Large intestine (tissue), 12 donors: Measurements from ENCODE around the gene ZNF688. TPM values are rescaled to one million over a fixed set of nuclear protein-coding genes. Genes with fewer than 3 reads are reported as not detected.

Experiments used
- DNase-seq, 2 donors: peaks; one replicate each; pipeline versions ENCODE4 v3.0.0 to v3.0.0-alpha.2; 2013
- H3K27ac ChIP-seq: one replicate; pipeline ENCODE4 v1.5.1; 2013; ENCODE audit warnings: low read length
- H3K27me3 ChIP-seq: 2 replicates; pipeline ENCODE4 v1.6.1; 2013; ENCODE audit warnings: low read length; ENCODE audit not compliant: control insufficient read depth, insufficient read depth
- H3K36me3 ChIP-seq: 2 replicates; pipeline ENCODE4 v1.6.1; 2013; ENCODE audit warnings: low read length; ENCODE audit not compliant: control insufficient read depth, insufficient read depth
- H3K4me1 ChIP-seq: one replicate; pipeline ENCODE4 v1.6.1; 2013; ENCODE audit warnings: low read length; ENCODE audit not compliant: control insufficient read depth, insufficient read depth
- H3K4me3 ChIP-seq: one replicate; pipeline ENCODE4 v1.5.1; 2013; ENCODE audit warnings: low read length
- H3K9me3 ChIP-seq: one replicate; pipeline ENCODE4 v1.6.1; 2013; ENCODE audit warnings: mild to moderate bottlenecking, low read depth, low read length, moderate library complexity; ENCODE audit not compliant: control insufficient read depth
- WGBS: methylation state at CpG from one replicate; pipeline ENCODE4 v1.1.5; 2013; ENCODE audit warnings: low lambda C conversion rate; ENCODE audit not compliant: insufficient coverage; 5-methylcytosine and 5-hydroxymethylcytosine counted together
- long read RNA-seq, 11 donors: transcript quantifications; one replicate each; lab custom pipeline, GENCODE V29; 2026
- polyA plus RNA-seq: library from polyadenylated mRNA; unstranded; fragments of 120-200 nt; gene quantifications from one replicate; pipeline ENCODE4 v1.2.1, GENCODE V29; 2013

The ZNF688 gene
- polyA plus RNA-seq: 15.8 TPM
- long read RNA-seq, donor 1, partial matches to known transcripts: 0 of 4 reads
- long read RNA-seq, donor 1, other reads (novel, unspliced or antisense): 0 of 4 reads
- long read RNA-seq, donor 2, transcript ZNF688-201 (3 exons, 2,506 nt): major isoform, 11 of 13 reads
- long read RNA-seq, donor 2, partial matches to known transcripts: 0 of 13 reads
- long read RNA-seq, donor 2, other reads (novel, unspliced or antisense): 0 of 13 reads
- long read RNA-seq, donor 3: 0 reads
- long read RNA-seq, donor 4: 0 reads
- long read RNA-seq, donor 5, transcript ZNF688-201 (3 exons, 2,506 nt): major isoform, 6 of 7 reads
- long read RNA-seq, donor 5, partial matches to known transcripts: 0 of 7 reads
- long read RNA-seq, donor 5, other reads (novel, unspliced or antisense): 0 of 7 reads
- long read RNA-seq, donor 6, transcript ZNF688-201 (3 exons, 2,506 nt): major isoform, 8 of 8 reads
- long read RNA-seq, donor 6, partial matches to known transcripts: 0 of 8 reads
- long read RNA-seq, donor 6, other reads (novel, unspliced or antisense): 0 of 8 reads
- long read RNA-seq, donor 7, partial matches to known transcripts: 0 of 3 reads
- long read RNA-seq, donor 7, other reads (novel, unspliced or antisense): 0 of 3 reads
- long read RNA-seq, donor 8, transcript ZNF688-201 (3 exons, 2,506 nt): major isoform, 5 of 10 reads
- long read RNA-seq, donor 8, partial matches to known transcripts: 0 of 10 reads
- long read RNA-seq, donor 8, other reads (novel, unspliced or antisense): 0 of 10 reads
- long read RNA-seq, donor 9, transcript ZNF688-201 (3 exons, 2,506 nt): major isoform, 13 of 17 reads
- long read RNA-seq, donor 9, partial matches to known transcripts: 0 of 17 reads
- long read RNA-seq, donor 9, other reads (novel, unspliced or antisense): 0 of 17 reads
- long read RNA-seq, donor 10, transcript ZNF688-201 (3 exons, 2,506 nt): major isoform, 8 of 12 reads
- long read RNA-seq, donor 10, partial matches to known transcripts: 0 of 12 reads
- long read RNA-seq, donor 10, other reads (novel, unspliced or antisense): 0 of 12 reads
- long read RNA-seq, donor 11, partial matches to known transcripts: 0 of 3 reads
- long read RNA-seq, donor 11, other reads (novel, unspliced or antisense): 0 of 3 reads

- H3K27me3 ChIP-seq: no peaks in the 10 kb centered on the region
- peaks cover 16% of the 10 kb centered on the region for H3K4me1 ChIP-seq
- H3K27ac ChIP-seq: peak within 1 kb of the TSS; percentile 99
- peak within 1 kb of the TSS; percentile 79 for H3K4me3 ChIP-seq
- H3K9me3 ChIP-seq: peaks cover 2% of the 10 kb centered on the region
- DNase-seq: peak; percentile 98 to 99
- WGBS: no CpG with 5 or more reads among the region's 67 CpGs
- peaks cover 6% of the 10 kb centered on the region for H3K36me3 ChIP-seq
These were observed at the start of gene ZNF688 for GRCh38 chr16:30571445-30572322. Gene ZNF688, minus strand, starts transcription at chr16:30571714. Its CDS starts 85 bp downstream, at chr16:30571629.

GRCh38 chr16:30620169-30620568, 48.7 kb upstream of the ZNF688 start:
- H3K27me3 ChIP-seq: no peaks in the 10 kb centered on the region
- H3K4me1 ChIP-seq: peaks cover 7% of the 10 kb centered on the region
- DNase-seq: no peak
- WGBS: no CpG with 5 or more reads among the region's 3 CpGs
- no peak overlapping the region for H3K4me3 ChIP-seq
- no peaks in the 10 kb centered on the region for H3K36me3 ChIP-seq
- no peaks in the 10 kb centered on the region for H3K9me3 ChIP-seq
- H3K27ac ChIP-seq: no peak overlapping the region

DNA sequence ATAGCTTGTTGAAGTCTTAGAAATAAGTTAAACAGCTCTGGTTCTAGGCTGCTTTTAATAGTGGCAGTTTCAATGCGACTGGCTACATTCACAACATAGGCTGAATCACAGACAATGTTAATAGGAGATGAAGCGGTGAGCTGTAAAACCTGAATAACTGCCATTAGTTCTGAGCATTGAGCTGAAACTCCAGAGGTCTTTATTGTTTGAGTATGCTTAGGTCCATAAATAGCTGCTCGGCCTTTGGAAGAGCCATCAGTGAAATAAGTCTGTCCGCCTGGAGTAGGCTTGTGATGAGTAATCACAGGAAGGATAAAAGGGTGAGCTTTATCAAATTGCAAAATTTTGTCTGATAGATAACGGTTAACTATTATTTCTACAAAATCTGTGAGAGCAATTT, 48.1 kb upstream of the ZNF688 start:
- no peaks in the 10 kb centered on the region for H3K36me3 ChIP-seq

DNA sequence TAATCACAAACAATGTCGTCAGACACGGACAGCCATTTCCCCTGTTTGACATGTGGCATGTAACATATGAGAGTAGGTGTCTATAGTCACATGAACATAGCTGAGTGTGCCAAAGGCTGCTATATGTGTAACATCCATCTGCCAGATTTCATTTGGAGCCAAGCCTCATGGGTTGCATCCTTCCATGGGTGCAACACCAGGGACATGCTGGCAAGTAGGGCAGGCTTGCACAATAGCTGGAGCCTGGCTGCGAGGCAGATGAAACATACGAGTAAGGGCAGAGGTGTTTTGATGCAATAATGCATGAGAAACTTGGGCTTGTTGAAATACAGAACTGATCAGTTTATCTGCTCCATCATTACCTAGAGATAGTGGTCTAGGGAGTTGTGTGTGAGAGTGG, 47.7 kb upstream of the ZNF688 start:
- Histone ChIP-seq H3K9me3 (no peaks in the 10 kb centered on the region), H3K4me3 (no peak overlapping the region), H3K36me3 (no peaks in the 10 kb centered on the region), H3K27me3 (no peaks in the 10 kb centered on the region), H3K4me1 (peaks cover 7% of the 10 kb centered on the region), H3K27ac (peak overlapping the region; percentile 50)
- DNase-seq: no peak
- WGBS: no CpG with 5 or more reads among the region's 4 CpGs

More for the DNA sequence above, 48.1 kb upstream of the ZNF688 start:
- H3K9me3 ChIP-seq: no peaks in the 10 kb centered on the region
- no peak overlapping the region for H3K4me3 ChIP-seq
- DNase-seq: peak; percentile 36 to 61
- no peaks in the 10 kb centered on the region for H3K27me3 ChIP-seq
- H3K27ac ChIP-seq: peak overlapping the region; percentile 50
- 37% methylated on average over 2 of the region's 5 CpGs for WGBS
- peaks cover 7% of the 10 kb centered on the region for H3K4me1 ChIP-seq

DNA sequence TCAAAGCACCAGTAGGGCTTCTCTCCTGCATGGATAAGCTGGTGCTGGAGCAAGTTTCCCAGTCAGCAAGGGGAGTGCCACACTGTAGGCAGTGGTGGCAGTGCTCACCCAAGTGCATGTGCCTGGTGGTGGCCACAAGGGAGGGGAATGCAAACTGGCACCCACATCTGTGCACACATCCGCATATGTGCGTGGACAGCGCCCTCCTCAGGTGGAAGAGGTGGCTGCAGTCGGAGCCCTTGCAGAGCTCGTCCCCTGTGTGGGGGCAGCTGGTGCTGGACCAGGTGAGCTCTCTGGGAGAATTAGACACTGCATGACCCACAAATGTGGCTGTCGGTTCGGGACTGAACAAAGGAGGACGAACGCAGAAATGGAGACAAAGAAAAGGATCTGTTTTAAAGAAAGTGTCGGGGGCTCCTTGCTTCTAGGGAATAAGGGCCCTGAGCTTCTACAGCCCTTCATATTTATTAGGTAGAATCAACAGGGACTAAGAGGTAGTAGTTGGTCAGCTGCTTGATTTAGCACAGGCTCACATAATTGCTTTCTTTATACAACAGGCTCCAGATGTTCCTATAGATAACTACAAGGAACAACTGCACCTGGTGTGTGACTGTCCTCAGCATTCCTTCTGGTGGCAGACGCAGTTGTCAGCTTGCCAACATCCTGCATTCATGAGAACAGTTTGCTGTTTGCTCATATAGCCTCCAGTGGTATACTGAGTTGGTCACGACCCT, 44.0 kb upstream of the ZNF688 start:
- no peak for DNase-seq
- no CpG with 5 or more reads among the region's 12 CpGs for WGBS
- Histone ChIP-seq H3K4me1 (peaks cover 8% of the 10 kb centered on the region), H3K4me3 (no peak overlapping the region), H3K27me3 (no peaks in the 10 kb centered on the region), H3K9me3 (no peaks in the 10 kb centered on the region), H3K36me3 (no peaks in the 10 kb centered on the region), H3K27ac (no peak overlapping the region)

- no CpG with 5 or more reads among the region's 63 CpGs for WGBS
- peak within 1 kb of the TSS; percentile 72 for H3K4me3 ChIP-seq
- H3K9me3 ChIP-seq: no peaks in the 10 kb centered on the region
- peak; percentile 95 to 99 for DNase-seq
- H3K4me1 ChIP-seq: peaks cover 3% of the 10 kb centered on the region
- H3K27me3 ChIP-seq: no peaks in the 10 kb centered on the region
- H3K36me3 ChIP-seq: peaks cover 15% of the 10 kb centered on the region
- peak within 1 kb of the TSS; percentile 90 for H3K27ac ChIP-seq
These were observed 38.7 kb upstream of the ZNF688 start, which contains the start of gene ZNF689 for GRCh38 chr16:30609926-30610839. Gene ZNF689, minus strand, starts transcription at chr16:30610389. Its CDS starts 348 bp downstream, at chr16:30610041.

- Histone ChIP-seq H3K4me3 (peak overlapping the region; percentile 72), H3K4me1 (peaks cover 7% of the 10 kb centered on the region), H3K9me3 (no peaks in the 10 kb centered on the region), H3K27ac (peak overlapping the region; percentile 90), H3K27me3 (no peaks in the 10 kb centered on the region), H3K36me3 (peaks cover 24% of the 10 kb centered on the region)
- WGBS: no CpG with 5 or more reads among the region's 40 CpGs
- DNase-seq: peak; percentile 23 to 76
These were observed 37.8 kb upstream of the ZNF688 start for GRCh38 chr16:30609002-30609925.

- DNase-seq: no peak
- Histone ChIP-seq H3K27ac (no peak overlapping the region), H3K36me3 (peaks cover 33% of the 10 kb centered on the region), H3K4me1 (peaks cover 10% of the 10 kb centered on the region), H3K9me3 (no peaks in the 10 kb centered on the region), H3K27me3 (no peaks in the 10 kb centered on the region), H3K4me3 (no peak overlapping the region)
- no CpG with 5 or more reads among the region's 3 CpGs for WGBS
These were observed 34.5 kb upstream of the ZNF688 start for GRCh38 chr16:30606004-30606403.
